HCT116 (cell line): ENCODE results near the gene FER. TPM values are rescaled to one million over a fixed set of nuclear protein-coding genes. Genes with fewer than 3 reads are reported as not detected.
"Not testable (repeated sequence)": the region's sequence is repeated elsewhere in the genome, so short reads cannot be mapped to it uniquely, and the experiment has no call there.

Experiments
- ATAC-seq: fragments of 200-7000 bp; cut with Tn5 transposase; 2 replicates; pipeline ENCODE4 v1.9.1; 2020; ENCODE audit warnings: mild to moderate bottlenecking, moderate library complexity
- BruUV-seq: library from RNA; stranded (reverse); fragments of 400-500 nt; replicated peaks from 2 replicates; lab custom pipeline; 2021; lab: Mats Ljungman, UMichigan
- CTCF ChIA-PET: fragments of 300-600 bp; sonication (Branson Sonifier 250); formaldehyde crosslinking; loops from one replicate; lab custom pipeline; 2021; ENCODE audit warnings: antibody characterized with exemption; lab: Charles Lee
- POLR2A ChIA-PET: fragments of 300-600, 350-600 bp; sonication (Branson Sonifier 250); formaldehyde crosslinking; loops from one replicate; lab custom pipeline; 2021; ENCODE audit warnings: antibody characterized with exemption; lab: Charles Lee
- RAD21 ChIA-PET, 2 experiments: fragments of 300-600 bp; sonication (Branson Sonifier 250); formaldehyde crosslinking; loops; one replicate each; lab custom pipeline; 2023; ENCODE audit warnings: low total read pairs in 2 of 2; ENCODE audit not compliant: uncharacterized antibody in 2 of 2, unreplicated experiment in 2 of 2, low non-redundant PET in 1 of 2; lab: Charles Lee
- DNase-seq: peaks from one replicate; pipeline ENCODE4 v3.0.0-alpha.2; 2010; ENCODE audit warnings: low read depth, low spot score
- H2AFZ ChIP-seq: fragments of 200-600 bp; shearing (Covaris generic), sonication (generic); 2 replicates; pipeline ENCODE4 v1.6.1; 2017; ENCODE audit warnings: low read depth, mixed run types, mixed read lengths, antibody characterized with exemption, low read length; ENCODE audit not compliant: poor library complexity, severe bottlenecking
- H3K27ac ChIP-seq: 2 replicates; pipeline ENCODE4 v1.5.1; 2012; ENCODE audit warnings: low read depth, low read length
- H3K27me3 ChIP-seq: fragments of 200-600 bp; sonication (generic); 2 replicates; pipeline ENCODE4 v1.6.1; 2016; ENCODE audit warnings: mixed run types, low read length, mixed read lengths; ENCODE audit not compliant: insufficient read depth
- H3K36me3 ChIP-seq, 2 experiments: fragments of 200-500 bp in 1 of 2; fragments of 200-600 bp in 1 of 2; sonication (Bioruptor generic) in 1 of 2; sonication (generic) in 1 of 2; 2 replicates each; pipeline versions ENCODE4 v1.5.1 to v1.6.1; 2014 to 2016; ENCODE audit warnings: low read length in 2 of 2, inconsistent platforms in 1 of 2, mixed read lengths in 1 of 2, mixed run types in 1 of 2; ENCODE audit not compliant: insufficient read depth in 2 of 2, control insufficient read depth in 1 of 2
- H3K4me1 ChIP-seq, 2 experiments: fragments of 200-600 bp in 1 of 2; sonication (generic) in 1 of 2; 2 replicates each; pipeline versions ENCODE4 v1.5.1 to v1.6.1; 2012 to 2017; ENCODE audit warnings: low read length in 2 of 2, inconsistent platforms in 1 of 2, mild to moderate bottlenecking in 1 of 2, mixed read lengths in 1 of 2, mixed run types in 1 of 2, moderate library complexity in 1 of 2; ENCODE audit not compliant: insufficient read depth in 2 of 2, control insufficient read depth in 1 of 2
- H3K4me2 ChIP-seq: fragments of 200-600 bp; sonication (generic); 2 replicates; pipeline ENCODE4 v1.6.1; 2017; ENCODE audit warnings: mixed run types, low read length, mixed read lengths
- H3K4me3 ChIP-seq, 2 experiments: fragments of 200-600 bp in 1 of 2; sonication (generic) in 1 of 2; replicated peaks in 1 of 2; 2 replicates each; pipeline ENCODE4 v1.5.1; 2011 to 2016; ENCODE audit warnings: low read length in 2 of 2, control low read depth in 1 of 2, low read depth in 1 of 2, mild to moderate bottlenecking in 1 of 2, mixed read lengths in 1 of 2, mixed run types in 1 of 2
- H3K79me2 ChIP-seq: fragments of 200-600 bp; sonication (generic); 2 replicates; pipeline ENCODE4 v1.6.1; 2017; ENCODE audit warnings: mild to moderate bottlenecking, mixed run types, low read length, moderate library complexity, mixed read lengths; ENCODE audit not compliant: insufficient read depth
- H3K9ac ChIP-seq: fragments of 200-600 bp; sonication (generic); 2 replicates; pipeline ENCODE4 v1.6.1; 2016; ENCODE audit warnings: low read length, mixed read lengths
- H3K9me2 ChIP-seq: fragments of 200-600 bp; sonication (generic), shearing (Covaris generic); 2 replicates; pipeline ENCODE4 v1.6.1; 2017; ENCODE audit warnings: mixed run types, mild to moderate bottlenecking, moderate library complexity; ENCODE audit not compliant: insufficient read depth
- H3K9me3 ChIP-seq, 2 experiments: fragments of 200-500 bp in 1 of 2; fragments of 200-600 bp in 1 of 2; sonication (Bioruptor generic) in 1 of 2; sonication (generic) in 1 of 2; 2 replicates each; pipeline ENCODE4 v1.6.1; 2014 to 2017; ENCODE audit warnings: low read length in 2 of 2, mixed read lengths in 2 of 2, inconsistent platforms in 1 of 2, low read depth in 1 of 2, mild to moderate bottlenecking in 1 of 2, mixed run types in 1 of 2, moderate library complexity in 1 of 2; ENCODE audit not compliant: control insufficient read depth in 1 of 2, insufficient read depth in 1 of 2
- H4K20me1 ChIP-seq: fragments of 200-600 bp; sonication (generic), shearing (Covaris generic); 2 replicates; pipeline ENCODE4 v1.6.1; 2017; ENCODE audit warnings: mixed run types, mild to moderate bottlenecking, moderate library complexity; ENCODE audit not compliant: insufficient read depth
- CBX3 ChIP-seq: IDR thresholded peaks from 2 replicates; pipeline ENCODE4 v1.6.1; 2012; ENCODE audit warnings: low read depth
- CEBPB ChIP-seq: IDR thresholded peaks from 2 replicates; pipeline ENCODE4 v1.6.1; 2012; ENCODE audit warnings: low read depth
- EGR1 ChIP-seq: IDR thresholded peaks from 2 replicates; pipeline ENCODE4 v1.6.1; 2012; ENCODE audit warnings: low read depth
- JUND ChIP-seq: IDR thresholded peaks from 2 replicates; pipeline ENCODE4 v1.6.1; 2012
- RAD21 ChIP-seq: IDR thresholded peaks from 2 replicates; pipeline ENCODE4 v1.6.1; 2012; ENCODE audit warnings: low read depth, mild to moderate bottlenecking
- YY1 ChIP-seq: IDR thresholded peaks from 2 replicates; pipeline ENCODE4 v1.6.1; 2011; ENCODE audit warnings: low read length, low read depth, moderate library complexity, mild to moderate bottlenecking; ENCODE audit not compliant: insufficient replicate concordance; ENCODE audit errors: extremely low read depth
- intact Hi-C: fragments of 100-400 bp; cut with micrococcal nuclease; formaldehyde crosslinking; loops from 2 replicates; pipeline ENCODE4 v1.10.0; 2022
- total RNA-seq: library from RNA; stranded (reverse); gene quantifications from one replicate; pipeline ENCODE4 v1.2.1, GENCODE V29; 2021; ENCODE audit not compliant: unreplicated experiment
- TF ChIP-seq, protein P1 (sequence below), 3 experiments: fragments of 200-600 bp in 1 of 3; sonication (generic) in 1 of 3; IDR thresholded peaks in 2 of 3; conservative IDR thresholded peaks in 1 of 3; 2 replicates each; pipeline ENCODE4 v1.5.1; 2012 to 2017; ENCODE audit warnings: low read depth in 2 of 3, low read length in 2 of 3, antibody characterized with exemption in 1 of 3, borderline replicate concordance in 1 of 3, control low read depth in 1 of 3, mild to moderate bottlenecking in 1 of 3, mixed read lengths in 1 of 3, mixed run types in 1 of 3, moderate library complexity in 1 of 3; ENCODE audit not compliant: insufficient read depth in 1 of 3

Gene FER
- total RNA-seq, 1 experiment from 2014 or later: 32.0 TPM

DNA sequence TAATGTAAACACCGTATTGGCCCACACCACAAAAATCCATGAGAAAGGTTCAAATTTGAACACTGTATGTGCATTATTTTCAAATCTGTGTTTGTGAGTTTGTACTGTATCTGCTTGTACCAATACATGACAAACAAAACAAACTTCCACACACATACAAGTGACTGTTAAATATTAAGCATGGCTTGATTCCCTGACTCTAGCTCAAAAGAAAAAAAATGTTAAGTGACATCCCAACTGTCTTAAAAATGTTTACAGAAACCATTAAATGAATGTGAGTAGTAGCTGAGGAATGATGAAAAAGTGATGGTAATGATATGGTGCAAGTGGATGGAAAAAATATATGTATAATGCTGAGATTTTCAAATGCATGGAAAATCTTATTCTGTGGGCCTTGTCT is 302.6 kb downstream of the FER start:
- H3K36me3 ChIP-seq, H3K9me2 ChIP-seq, ATAC-seq, H3K27ac ChIP-seq, H2AFZ ChIP-seq, RAD21 ChIA-PET, H3K4me1 ChIP-seq, H3K9ac ChIP-seq, H3K4me2 ChIP-seq, POLR2A ChIA-PET, BruUV-seq, CTCF ChIA-PET, H3K27me3 ChIP-seq, H3K4me3 ChIP-seq, H4K20me1 ChIP-seq, H3K9me3 ChIP-seq, DNase-seq, H3K79me2 ChIP-seq, intact Hi-C loops: not testable (repeated sequence)

DNA sequence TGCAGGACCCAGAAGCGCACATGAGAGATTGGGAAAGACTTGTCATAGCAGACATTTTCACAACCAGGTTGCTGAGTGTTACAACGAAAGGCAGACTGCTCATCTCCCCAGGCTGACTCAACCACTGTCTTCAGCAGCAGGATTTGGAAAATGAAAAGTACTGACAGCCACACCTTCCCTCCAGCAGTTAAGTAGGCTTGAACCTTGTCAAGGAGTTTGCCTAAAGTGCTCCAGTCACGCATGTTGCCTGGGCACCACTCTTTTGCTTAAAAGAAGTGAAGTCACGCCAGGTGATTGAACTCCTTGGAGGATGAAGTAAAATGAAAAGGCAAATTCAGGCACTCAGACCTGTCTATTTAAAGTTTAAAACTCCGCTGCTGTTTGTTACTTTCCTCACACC is 304.5 kb downstream of the FER start:
- H3K27me3 ChIP-seq, H3K9ac ChIP-seq, BruUV-seq, POLR2A ChIA-PET, H3K9me3 ChIP-seq, H3K9me2 ChIP-seq, H3K4me1 ChIP-seq, H3K27ac ChIP-seq, H2AFZ ChIP-seq, H3K36me3 ChIP-seq, H3K4me2 ChIP-seq, H3K4me3 ChIP-seq, RAD21 ChIA-PET, intact Hi-C loops, ATAC-seq, CTCF ChIA-PET, H3K79me2 ChIP-seq, DNase-seq, H4K20me1 ChIP-seq: not testable (repeated sequence)

- intact Hi-C loops: no loop called here
Observed at GRCh38 chr5:109053995-109054417, 306.3 kb downstream of the FER start.

More at GRCh38 chr5:109053995-109054417, 306.3 kb downstream of the FER start:
- Histone ChIP-seq H3K27ac (no peak overlapping the region), H3K36me3 (no peaks in the 10 kb centered on the region), H2AFZ (no peak overlapping the region), H4K20me1 (no peaks in the 10 kb centered on the region; the same call in 1 of the 2 replicates), H3K4me2 (no peak overlapping the region), H3K9me3 (no peaks in the 10 kb centered on the region), H3K79me2 (no peaks in the 10 kb centered on the region), H3K27me3 (no peaks in the 10 kb centered on the region), H3K9ac (no peak overlapping the region), H3K4me1 (no peaks in the 10 kb centered on the region), H3K9me2 (no peaks in the 10 kb centered on the region), H3K4me3 (no peak overlapping the region)
- CTCF ChIA-PET: no interaction called here
- no peak for ATAC-seq
- RAD21 ChIA-PET: no interaction called here
- POLR2A ChIA-PET: no interaction called here
- no peak for TF ChIP-seq JUND
- TF ChIP-seq RAD21: no peak
- no peak for TF ChIP-seq YY1
- TF ChIP-seq, protein P1, sequence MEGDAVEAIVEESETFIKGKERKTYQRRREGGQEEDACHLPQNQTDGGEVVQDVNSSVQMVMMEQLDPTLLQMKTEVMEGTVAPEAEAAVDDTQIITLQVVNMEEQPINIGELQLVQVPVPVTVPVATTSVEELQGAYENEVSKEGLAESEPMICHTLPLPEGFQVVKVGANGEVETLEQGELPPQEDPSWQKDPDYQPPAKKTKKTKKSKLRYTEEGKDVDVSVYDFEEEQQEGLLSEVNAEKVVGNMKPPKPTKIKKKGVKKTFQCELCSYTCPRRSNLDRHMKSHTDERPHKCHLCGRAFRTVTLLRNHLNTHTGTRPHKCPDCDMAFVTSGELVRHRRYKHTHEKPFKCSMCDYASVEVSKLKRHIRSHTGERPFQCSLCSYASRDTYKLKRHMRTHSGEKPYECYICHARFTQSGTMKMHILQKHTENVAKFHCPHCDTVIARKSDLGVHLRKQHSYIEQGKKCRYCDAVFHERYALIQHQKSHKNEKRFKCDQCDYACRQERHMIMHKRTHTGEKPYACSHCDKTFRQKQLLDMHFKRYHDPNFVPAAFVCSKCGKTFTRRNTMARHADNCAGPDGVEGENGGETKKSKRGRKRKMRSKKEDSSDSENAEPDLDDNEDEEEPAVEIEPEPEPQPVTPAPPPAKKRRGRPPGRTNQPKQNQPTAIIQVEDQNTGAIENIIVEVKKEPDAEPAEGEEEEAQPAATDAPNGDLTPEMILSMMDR (IDR thresholded peaks at IDR 0.05 in 2 of 3, conservative IDR thresholded peaks at IDR 0.05 in 1 of 3; ENCODE audit: borderline replicate concordance in 1 of 3, insufficient read depth in 1 of 3, low read depth in 2 of 3, low read length in 2 of 3): no peak
- TF ChIP-seq CBX3: no peak
- TF ChIP-seq EGR1: no peak
- TF ChIP-seq CEBPB: no peak
- no TSS peak for BruUV-seq
- DNase-seq: no peak
